ENCODE results near the gene GPATCH3.
"Not testable (repeated sequence)": the region's sequence is repeated elsewhere in the genome, so short reads cannot be mapped to it uniquely, and the experiment has no call there.

The GPATCH3 gene

DNA sequence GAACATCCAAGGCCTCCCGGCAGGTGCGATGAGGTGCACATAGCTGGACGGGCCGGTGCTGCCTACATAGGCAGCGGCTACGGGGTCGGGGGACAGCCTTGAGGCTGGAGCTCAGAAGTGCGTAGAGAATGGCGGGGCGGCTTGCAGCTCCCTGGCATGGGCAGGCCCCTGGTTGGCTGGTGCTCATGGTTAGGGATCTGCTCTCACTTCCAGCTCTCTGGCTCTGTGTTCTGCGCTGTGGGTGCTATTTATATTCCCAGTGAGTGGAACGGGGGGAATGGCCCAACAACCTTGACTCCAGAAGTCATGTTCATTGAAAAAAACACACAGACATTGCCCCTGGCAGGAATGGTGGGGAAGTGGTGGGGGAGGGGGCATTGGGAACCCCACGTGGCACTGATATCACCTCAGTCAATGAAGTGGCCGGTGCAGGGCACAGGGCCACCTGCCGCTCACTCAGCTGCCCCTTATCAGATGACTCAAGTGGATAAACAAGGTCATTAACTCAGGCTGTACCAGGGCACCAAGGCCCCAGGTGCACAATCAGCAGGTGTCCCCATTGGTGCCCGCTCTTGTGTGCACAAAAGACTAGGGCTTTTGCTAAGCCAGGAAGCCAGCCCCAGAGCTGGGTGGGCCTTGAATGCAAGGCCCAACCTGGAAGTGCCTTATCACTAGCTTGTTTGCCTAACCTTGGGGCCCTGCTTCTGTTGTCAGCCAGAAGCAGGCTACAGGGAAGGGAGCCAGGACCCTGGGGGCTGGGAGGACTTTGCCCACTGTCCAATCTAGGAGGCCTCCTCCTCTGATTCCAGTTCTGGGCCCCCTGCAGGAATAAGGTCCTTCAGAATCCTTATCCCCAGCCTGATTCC, 13.7 kb upstream of the GPATCH3 start, which contains the start of gene NR0B2:
NR0B2 (minus strand) TSS at position 222 of the 866 bp plus-strand sequence; CDS start at position 187, 35 bp downstream.
- FAIRE-seq (no peak), DNase-seq (ENCODE audit: insufficient read length, low spot score) (no peak)

DNA sequence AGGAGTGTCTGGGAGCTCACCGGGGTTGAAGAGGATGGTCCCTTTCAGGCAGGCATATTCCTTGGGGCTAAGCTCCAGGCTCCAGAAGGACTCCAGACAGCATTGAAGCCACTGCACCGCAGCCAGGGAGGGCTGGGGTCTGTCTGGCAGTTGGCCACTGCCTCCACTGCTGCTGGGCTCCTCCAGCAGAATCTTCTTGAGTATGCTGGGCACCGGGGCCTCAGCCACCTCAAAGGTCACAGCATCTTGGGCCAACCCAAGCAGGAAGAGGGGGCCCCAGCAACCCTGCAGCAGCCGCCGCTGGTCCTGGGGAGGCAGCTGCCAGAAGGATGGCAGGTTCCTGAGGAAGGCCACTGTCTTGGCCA, 13.1 kb upstream of the GPATCH3 start:
- DNase-seq (ENCODE audit: insufficient read length, low spot score): no peak
- no peak for FAIRE-seq

DNA sequence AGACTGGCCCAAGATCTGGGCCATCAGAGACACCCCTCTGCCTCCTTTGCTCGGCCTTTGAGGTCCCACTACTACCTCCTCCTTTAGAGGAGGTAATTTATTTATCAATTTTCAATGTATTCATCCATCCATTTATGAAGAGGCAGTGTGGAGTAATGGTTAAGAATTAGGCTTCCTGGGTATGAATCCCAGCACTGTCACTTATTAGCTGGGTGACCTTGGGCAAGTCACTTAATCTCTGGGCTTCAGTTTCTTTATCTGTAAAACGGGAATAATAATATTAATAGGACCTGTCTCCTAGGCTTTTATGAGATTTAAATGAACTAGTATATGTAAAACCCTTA, 11.9 kb upstream of the GPATCH3 start:
- no peak for FAIRE-seq
- no peak for DNase-seq (ENCODE audit: insufficient read length, low spot score)

DNA sequence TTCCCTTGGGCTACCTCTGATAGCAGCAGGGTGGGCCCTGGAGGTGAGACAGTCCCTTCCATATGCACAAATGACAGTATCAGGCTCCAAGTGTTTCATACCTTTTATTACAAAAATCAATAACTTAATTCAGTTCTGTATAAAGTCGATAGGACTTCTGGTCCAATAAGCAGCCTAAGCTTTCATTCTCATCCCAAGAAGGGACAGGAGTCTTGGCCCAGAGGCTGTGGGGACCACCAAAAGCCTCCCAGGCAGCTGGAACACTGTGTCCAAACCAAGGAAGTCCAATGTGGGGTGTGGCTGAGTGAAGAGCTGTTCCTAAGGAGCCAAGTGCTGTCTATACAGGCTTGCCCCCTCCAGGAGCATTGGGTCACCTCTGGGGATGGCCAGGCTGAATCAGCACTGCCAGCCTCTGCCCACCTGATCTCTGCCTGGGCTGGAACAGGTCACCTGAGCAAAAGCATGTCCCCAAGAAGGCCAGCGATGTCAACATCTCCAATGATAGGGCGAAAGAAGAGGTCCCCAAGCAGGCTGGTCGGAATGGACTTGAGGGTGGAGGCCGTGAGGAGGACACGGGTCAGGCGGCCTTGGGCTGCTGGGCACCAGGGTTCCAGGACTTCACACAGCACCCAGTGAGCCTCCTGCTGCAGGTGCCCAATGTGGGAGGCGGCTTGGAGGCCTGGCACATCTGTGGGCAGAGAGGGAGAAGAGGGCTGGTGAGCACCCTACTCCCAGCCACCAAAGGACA, 11.3 kb upstream of the GPATCH3 start:
- DNase-seq (ENCODE audit: insufficient read length, low spot score): no peak
- no peak for FAIRE-seq

DNA sequence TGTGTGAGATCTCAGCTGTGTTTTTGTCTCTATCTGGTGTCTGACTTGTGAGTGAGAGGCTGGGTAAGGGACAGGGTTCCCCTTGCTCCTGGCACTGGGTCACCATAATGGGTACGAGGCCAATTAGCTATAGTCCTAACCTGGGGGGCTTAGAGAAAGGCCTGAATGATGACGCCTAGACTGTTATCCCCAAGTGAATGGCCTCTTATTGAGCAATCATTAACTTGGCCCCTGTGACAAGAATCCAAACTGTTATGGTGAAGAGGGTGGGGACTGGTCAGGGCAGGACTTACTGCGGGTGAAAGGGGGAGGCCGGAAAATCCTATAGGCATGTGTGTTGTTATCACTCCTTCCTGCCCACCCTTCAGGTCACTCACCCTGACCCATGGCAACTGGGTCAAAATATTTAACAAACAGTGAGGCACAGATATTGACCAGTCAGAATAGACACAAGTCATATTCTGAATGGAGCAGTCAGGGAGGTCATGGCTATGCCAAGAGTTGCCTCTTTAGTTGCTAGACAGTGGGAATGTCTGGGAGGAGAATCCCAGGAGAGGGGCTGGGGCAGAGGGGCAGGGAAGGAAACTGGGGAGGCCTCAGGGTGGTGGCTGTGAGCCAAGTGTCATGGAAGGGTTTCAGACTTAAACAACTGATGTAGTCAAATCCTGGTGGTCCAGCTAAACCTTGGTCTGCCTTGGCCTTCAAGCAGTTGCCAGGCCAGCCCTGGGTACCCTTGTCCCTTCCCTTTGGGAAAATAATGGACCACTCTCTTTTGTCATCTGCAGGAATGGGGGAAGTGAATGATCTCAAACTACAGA, 10.3 kb upstream of the GPATCH3 start:
- no peak for FAIRE-seq
- DNase-seq (ENCODE audit: insufficient read length, low spot score): no peak

DNA sequence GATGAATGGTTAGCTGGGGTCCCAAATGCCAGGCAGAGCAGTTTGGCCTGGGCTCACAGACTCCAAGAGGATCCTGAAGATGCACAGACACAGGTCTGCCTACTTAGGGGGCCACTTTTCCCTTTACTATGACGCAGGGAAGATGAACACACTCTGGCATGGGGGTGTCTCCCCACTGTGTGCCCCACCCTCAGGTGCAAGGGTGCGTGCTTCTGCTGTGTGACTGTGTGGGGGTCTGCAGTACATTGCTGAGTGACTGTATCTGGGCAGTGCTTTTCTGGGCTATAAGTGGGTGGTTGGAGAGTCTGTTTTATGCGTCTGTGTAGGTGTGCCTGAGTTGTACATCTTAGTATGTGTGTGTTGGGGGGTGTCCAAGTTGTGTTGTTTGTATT, 9.7 kb upstream of the GPATCH3 start:
- no peak for FAIRE-seq
- DNase-seq (ENCODE audit: insufficient read length, low spot score): no peak

DNA sequence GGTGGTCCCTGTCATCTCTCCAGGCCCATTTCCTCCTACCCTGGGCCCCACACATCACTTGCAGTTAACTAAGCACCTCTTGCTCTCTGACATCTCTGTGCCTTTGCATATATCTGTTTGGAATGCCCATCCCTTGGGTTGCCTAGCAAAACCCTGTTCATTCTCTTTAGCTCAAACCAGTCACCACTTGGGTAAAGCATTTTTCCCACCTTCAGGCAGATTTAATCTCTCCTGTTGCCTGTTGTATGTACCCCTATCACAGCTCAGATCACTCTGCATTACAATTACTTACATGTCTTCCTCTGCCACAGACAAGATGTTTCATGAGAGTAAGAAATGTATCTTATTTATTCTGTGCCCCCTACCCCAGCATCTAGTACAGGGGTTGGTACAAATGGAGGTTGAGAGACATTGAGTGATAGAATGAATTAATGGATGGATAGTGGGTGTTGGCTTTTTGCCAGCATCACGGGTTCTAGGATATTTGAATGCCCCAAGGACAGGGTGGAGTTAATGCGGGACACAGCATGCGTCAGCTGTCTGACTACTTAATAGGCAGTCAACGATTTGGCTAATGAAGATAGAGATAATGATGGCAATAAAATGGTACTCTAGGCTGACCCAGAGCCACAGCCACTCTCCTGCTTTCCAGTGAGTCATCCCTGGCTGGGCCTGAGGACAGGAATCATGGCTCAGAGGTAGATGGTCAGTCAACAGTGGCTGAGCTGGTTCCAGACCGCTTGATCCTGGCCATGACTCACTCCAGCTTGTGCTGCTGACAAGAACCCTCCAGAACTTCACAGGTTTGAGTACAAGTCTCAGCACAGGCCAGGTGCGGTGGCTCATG, 7.0 kb upstream of the GPATCH3 start:
- no peak for FAIRE-seq
- peak; percentile 53 for DNase-seq (ENCODE audit: insufficient read length, low spot score)

DNA sequence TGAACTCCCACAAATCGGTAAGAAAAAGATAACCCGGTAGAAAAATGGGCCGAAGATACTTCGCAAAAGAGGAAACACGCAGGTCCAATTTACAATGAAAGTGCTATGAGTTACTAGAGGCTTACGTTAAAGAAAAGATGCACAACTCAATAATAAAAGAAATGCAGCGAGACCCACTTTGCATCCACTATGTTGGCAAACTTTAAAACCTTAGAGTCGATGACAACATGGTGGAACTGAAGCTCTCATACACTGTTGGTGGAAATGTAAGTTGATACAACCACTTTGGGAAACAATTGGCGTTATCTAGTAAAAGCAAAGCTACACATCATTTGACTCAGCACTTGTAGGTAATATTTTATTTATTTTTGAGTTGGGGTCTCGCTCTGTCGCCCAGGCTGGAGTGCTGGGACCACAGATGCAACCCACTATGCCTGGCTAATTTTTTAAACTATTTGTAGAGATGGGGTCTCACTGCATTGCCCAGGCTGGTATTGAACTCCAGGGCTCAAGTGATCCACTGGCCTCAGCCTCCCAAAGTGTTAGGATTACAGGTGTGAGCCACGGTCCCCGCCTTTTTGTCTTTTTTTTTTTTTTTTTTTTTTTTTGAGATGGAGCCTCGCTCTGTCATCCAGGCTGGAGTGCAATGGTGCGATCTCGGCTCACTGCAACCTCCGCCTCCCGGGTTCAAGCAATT, 696 bp upstream of the GPATCH3 start:
- DNase-seq (ENCODE audit: insufficient read length, low spot score) (no peak), FAIRE-seq (no peak)

DNA sequence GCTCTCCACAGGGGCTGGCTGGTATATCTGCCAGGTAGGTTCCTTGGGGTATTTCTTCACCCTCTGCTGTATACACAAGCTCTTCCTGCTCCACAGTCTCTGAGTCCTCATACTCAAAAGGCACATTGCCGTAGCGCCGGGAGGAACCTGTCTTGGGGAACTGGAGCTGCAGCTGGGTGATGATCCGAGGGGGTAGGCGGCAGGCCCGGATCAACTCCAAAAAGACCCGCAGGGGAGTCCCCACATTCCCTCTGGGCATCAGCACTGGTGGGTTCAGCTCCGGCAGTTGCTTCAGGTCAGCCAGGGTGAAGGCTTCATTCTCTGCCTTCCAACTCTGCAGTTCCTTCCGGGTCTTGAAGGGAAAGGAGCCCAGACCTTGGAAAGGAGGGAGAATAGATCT, 2.9 kb downstream of the GPATCH3 start:
- DNase-seq (ENCODE audit: insufficient read length, low spot score) (no peak), FAIRE-seq (no peak)

DNA sequence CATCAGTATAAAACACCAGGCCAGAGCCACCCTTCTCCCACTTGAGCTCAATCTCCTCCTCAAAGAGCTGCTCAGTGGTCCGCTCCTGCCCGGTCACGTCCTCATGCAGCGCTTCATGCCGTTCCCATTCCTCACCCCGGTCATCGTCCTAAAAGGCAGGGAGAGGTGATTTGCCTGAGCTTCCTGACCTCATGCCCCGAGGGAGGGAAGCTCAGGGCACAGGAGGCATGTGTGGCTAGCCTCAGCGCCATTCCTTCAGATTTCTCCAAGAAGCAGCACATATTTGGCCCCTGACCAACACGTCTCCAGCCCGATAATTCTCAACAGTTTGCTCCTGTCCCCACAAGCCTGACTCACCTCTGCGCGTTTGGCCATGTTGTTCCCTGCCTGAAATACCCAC, 6.0 kb downstream of the GPATCH3 start:
- DNase-seq (ENCODE audit: insufficient read length, low spot score) (no peak), FAIRE-seq (no peak)

DNA sequence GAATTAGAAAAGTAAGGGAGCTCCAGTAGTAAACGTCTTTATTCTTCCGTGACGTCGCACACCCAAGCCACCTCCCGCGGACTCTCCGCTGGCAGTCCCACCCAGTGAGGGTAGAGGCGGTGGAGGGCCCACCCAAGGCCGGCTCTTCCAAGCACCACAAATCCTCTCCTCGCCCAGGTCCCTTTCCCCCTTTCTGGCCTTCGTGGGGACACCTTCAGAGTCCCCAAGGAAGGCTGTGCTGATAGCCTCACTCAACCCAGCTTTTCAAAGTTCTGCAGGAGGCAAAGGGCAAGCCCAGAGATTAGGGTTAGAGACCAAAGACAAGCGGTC, 9.8 kb downstream of the GPATCH3 start:
- FAIRE-seq (no peak), DNase-seq (ENCODE audit: insufficient read length, low spot score) (no peak)

DNA sequence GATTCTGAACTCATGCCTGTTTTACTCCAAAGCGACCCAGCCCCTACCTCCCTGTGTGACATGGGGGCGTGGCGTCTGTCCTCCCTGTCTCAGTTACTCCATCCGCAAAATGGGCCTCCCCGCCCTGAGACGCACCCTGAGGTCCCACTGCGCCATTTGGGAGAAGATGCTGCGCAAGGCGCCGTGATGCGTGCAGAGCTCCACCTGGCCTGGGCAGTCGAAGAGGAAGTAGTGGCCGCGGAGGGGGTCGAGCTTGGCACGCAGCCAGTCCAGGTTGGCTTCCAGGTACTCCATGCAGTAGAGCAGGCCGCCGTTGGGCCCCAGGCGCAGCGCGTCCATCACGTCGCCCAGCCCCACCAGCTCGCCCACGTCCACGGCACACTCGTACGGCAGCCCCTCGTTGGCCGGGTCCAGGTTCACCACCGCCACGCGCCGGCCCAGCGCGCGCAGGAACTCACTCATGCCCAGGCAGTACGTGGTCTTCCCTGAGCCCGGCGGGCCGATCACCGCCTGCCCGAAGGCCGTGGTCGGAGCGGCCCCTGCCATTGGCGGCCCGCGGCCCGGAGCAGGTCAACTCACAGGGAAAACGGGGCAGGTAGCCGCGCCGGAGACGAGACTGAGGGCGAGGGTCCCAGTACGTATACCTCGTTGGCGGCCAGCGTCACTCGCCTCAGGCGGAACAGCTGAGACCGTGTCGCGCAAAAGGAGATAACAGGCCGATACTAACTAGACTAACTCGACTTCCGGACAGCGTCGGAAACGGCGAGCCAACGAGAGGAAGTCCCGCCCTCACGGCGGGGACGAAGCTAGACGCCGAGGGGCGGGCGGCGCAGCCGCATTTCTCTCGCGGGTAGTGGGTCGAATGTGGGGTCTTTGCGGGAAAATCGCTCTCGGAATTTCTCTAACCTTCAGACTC, 10.5 kb downstream of the GPATCH3 start, which contains the start of gene GPN2:
GPN2 (minus strand) TSS at position 733 of the 916 bp plus-strand sequence; CDS start at position 546, 187 bp downstream.
- DNase-seq (ENCODE audit: insufficient read length, low spot score): peak; percentile 82

DNA sequence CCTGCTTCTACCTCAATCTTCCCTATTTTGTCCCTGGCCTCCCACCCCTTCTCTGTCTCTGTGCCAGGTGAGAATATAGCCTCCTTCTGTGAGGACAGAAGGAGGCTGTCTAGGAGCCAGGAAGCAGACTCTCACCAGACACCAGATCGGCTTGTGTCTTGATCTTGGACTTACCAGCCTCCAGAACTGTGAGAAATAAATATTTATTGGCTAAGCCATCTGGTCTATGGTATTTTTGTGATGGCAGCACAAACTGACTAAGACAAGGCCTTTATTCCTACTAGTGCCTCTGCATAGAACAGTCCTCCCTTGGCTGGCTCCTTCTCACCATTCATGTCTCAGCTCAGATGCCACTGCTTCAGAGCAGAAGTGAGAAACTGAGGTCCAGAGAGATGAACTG, 12.0 kb downstream of the GPATCH3 start:
- FAIRE-seq (no peak), DNase-seq (ENCODE audit: insufficient read length, low spot score) (no peak)

More for the DNA sequence above, 10.5 kb downstream of the GPATCH3 start, which contains the start of gene GPN2:
- peak; percentile 89 for FAIRE-seq

DNA sequence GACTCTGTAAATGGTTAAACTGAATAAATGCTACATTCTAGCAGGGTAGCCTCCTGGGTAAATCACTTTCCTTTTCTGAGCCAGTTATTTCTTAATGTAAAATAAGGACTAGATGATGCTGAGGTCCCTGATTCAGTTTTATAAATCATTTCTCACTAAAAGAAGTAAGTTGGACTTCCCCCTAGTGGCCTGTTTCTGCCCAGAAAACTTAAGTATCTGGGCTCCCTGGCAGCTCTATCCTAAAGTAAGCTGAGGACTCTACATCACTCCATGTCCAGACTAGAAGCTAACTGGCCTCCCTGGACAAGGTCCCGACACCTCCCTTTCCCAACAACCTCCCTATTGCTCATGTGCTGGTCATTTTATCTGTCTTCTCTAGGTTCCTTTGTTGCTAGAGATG, 13.1 kb downstream of the GPATCH3 start:
- DNase-seq (ENCODE audit: insufficient read length, low spot score) (no peak), FAIRE-seq (no peak)

DNA sequence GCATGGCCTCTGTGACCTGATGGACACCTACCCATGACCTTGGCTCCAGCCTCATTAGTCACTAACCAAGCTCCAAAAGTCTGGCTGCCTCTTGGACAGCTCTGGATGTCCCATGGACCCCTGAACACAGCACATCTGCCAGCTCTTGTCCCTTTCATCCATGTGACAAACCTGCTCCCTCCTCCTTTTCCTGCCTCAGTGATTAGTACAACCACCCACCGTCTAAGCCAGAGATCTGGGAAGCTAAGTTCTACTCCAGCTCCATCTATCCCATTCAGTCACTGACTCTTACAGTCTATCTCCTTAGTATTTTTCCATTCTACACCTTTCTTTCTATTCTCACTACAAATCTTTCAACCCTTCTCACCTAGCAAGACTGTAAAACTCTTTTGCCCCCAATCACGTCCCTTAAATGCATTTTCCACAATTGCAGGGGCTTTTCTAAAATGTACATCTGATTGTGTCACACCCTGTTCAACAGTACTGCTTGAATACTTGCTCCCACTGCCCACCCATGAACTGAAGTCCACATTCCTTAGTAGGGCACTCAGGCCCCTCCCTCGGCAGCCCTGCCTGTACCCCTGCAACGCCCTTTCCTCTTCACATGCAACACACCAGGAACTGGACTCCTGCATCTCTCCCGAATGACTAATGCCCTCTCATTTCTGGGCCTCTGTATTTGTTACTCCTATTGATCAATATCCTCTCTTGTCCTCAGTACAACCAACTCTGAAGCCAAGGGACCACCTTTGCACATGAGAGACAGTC, 17.4 kb downstream of the GPATCH3 start:
- FAIRE-seq: no peak
- DNase-seq (ENCODE audit: insufficient read length, low spot score): no peak

DNA sequence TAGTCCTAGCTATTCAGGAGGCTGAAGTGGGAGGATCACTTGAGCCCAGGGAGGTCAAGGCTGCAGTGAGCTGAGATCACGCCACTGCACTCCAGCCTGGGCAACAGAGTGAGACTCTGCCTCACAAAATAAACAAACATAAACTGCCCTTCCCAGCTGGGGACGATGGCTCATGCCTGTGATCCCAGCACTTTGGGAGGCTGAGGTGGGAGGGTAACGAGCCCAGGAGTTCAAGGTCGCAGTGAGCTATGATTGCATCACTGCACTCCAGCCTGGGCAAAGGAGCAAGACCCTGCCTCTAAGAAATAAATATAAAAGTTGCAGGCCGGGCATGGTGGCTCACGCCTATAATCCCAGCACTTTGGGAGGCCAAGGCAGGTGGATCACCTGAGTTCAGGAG, 18.7 kb downstream of the GPATCH3 start:
- not testable (repeated sequence) for DNase-seq (ENCODE audit: insufficient read length, low spot score); FAIRE-seq

DNA sequence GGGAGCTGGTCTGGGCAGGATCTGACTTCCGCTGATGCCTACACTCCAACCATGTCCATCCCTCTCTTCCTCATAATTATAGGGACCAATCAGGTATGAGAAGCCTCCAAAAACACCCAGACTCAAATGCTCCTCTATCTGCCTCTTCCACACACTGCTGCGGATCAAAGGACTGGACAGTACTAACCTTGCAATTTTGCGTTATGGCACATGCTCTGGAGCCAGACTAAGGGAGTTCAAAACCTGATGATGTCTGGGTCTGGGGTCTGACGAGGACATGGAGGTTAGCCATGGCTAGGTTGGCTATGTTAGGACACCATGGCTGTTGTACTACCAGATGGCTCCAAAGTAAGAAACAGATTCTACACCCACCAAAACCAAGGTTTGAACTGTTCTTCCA, 20.5 kb downstream of the GPATCH3 start:
- DNase-seq (ENCODE audit: insufficient read length, low spot score) (no peak), FAIRE-seq (no peak)

DNA sequence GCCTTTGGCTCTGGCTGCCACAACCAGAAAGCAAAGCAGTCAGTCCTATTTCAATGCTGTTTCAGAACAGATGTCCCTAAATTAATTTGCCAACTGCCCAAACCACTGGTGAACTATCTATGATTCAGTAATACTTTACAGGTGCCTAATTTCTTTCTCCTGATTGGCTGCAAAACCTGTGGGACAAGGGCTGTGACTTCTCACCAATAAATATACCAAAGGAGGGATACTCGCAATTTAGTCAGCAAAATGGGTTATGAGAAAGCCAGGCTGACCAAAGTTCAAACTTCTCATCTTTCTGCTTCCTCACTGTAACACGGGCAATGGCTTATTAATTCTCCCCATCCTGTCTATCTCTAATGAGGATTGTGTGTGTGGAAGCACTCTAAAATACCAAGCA, 22.9 kb downstream of the GPATCH3 start:
- FAIRE-seq (no peak), DNase-seq (ENCODE audit: insufficient read length, low spot score) (no peak)

Data from HTR-8/SVneo (cell line).